GM23338 (cell line): Measurements from ENCODE around the gene LHX1. TPM values are rescaled to one million over a fixed set of nuclear protein-coding genes. Genes with fewer than 3 reads are reported as not detected.

Source experiments
- ATAC-seq: fragments of 200-7000 bp; cut with Tn5 transposase; 3 replicates; pipeline ENCODE4 v1.9.1; 2020
- DNase-seq: peaks from one replicate; pipeline ENCODE4 v3.0.0-alpha.2; 2015; ENCODE audit warnings: low spot score
- H2AFZ ChIP-seq: fragments of 200-600 bp; sonication (generic); 2 replicates; pipeline ENCODE4 v1.8.0; 2016; ENCODE audit warnings: antibody characterized with exemption, mild to moderate bottlenecking, moderate library complexity
- H3F3A ChIP-seq: fragments of 200-600 bp; sonication (generic); replicated peaks from 2 replicates; pipeline ENCODE4 v1.8.0; 2017; ENCODE audit warnings: antibody characterized with exemption, mixed run types, low read depth
- H3K27ac ChIP-seq: fragments of 200-600 bp; sonication (generic); 2 replicates; pipeline ENCODE4 v1.6.1; 2016; ENCODE audit warnings: low read depth
- H3K27me3 ChIP-seq: fragments of 200-600 bp; sonication (generic); 2 replicates; pipeline ENCODE4 v1.8.0; 2016; ENCODE audit warnings: mild to moderate bottlenecking, mixed run types, moderate library complexity; ENCODE audit not compliant: insufficient read depth
- H3K36me3 ChIP-seq: fragments of 200-600 bp; sonication (generic); 2 replicates; pipeline ENCODE4 v1.8.0; 2016; ENCODE audit warnings: mild to moderate bottlenecking; ENCODE audit not compliant: insufficient read depth
- H3K4me1 ChIP-seq: fragments of 200-600 bp; sonication (generic); 2 replicates; pipeline ENCODE4 v1.8.0; 2016; ENCODE audit warnings: mild to moderate bottlenecking, moderate library complexity; ENCODE audit not compliant: insufficient read depth
- H3K4me2 ChIP-seq: fragments of 200-600 bp; sonication (generic); 2 replicates; pipeline ENCODE4 v1.7.1; 2017; ENCODE audit warnings: mixed run types
- H3K4me3 ChIP-seq: fragments of 200-600 bp; sonication (generic); 2 replicates; pipeline ENCODE4 v1.6.1; 2016; ENCODE audit warnings: mixed run types
- H3K79me2 ChIP-seq: fragments of 200-600 bp; sonication (generic); replicated peaks from 2 replicates; pipeline ENCODE4 v1.8.0; 2017; ENCODE audit warnings: mild to moderate bottlenecking; ENCODE audit not compliant: insufficient read depth
- H3K9me2 ChIP-seq: fragments of 200-600 bp; sonication (generic); 2 replicates; pipeline ENCODE4 v1.8.0; 2017; ENCODE audit not compliant: insufficient read depth
- H4K20me1 ChIP-seq: fragments of 200-600 bp; sonication (generic); replicated peaks from 2 replicates; pipeline ENCODE4 v1.8.0; 2017; ENCODE audit warnings: mild to moderate bottlenecking; ENCODE audit not compliant: insufficient read depth
- H3K27ac Mint-ChIP-seq: 2 replicates; pipeline ENCODE4 v1.8.0; 2020; ENCODE audit warnings: inconsistent platforms, mild to moderate bottlenecking, moderate library complexity, mixed read lengths
- H3K27me3 Mint-ChIP-seq: 3 replicates; pipeline ENCODE4 v1.8.0; 2022; ENCODE audit warnings: low read depth, mild to moderate bottlenecking, moderate library complexity, mixed read lengths, inconsistent platforms; ENCODE audit not compliant: insufficient read depth, poor library complexity
- H3K36me3 Mint-ChIP-seq: 3 replicates; pipeline ENCODE4 v1.8.0; 2021; ENCODE audit warnings: low read depth, mild to moderate bottlenecking, inconsistent platforms, moderate library complexity, mixed read lengths
- H3K4me1 Mint-ChIP-seq: 3 replicates; pipeline ENCODE4 v1.8.0; 2020; ENCODE audit warnings: mild to moderate bottlenecking, inconsistent platforms, mixed read lengths
- H3K4me3 Mint-ChIP-seq: 3 replicates; pipeline ENCODE4 v1.8.0; 2021; ENCODE audit warnings: moderate library complexity, mild to moderate bottlenecking, inconsistent platforms, mixed read lengths
- H3K9me3 Mint-ChIP-seq: 3 replicates; pipeline ENCODE4 v1.8.0; 2020; ENCODE audit warnings: moderate library complexity, mild to moderate bottlenecking, inconsistent platforms, mixed read lengths
- ETS1 ChIP-seq: IDR thresholded peaks from 2 replicates; pipeline ENCODE4 v1.6.1; 2016; ENCODE audit warnings: antibody characterized with exemption
- EZH2 ChIP-seq: fragments of 200-600 bp; sonication (generic); IDR thresholded peaks from one replicate; pipeline ENCODE4 v1.8.0; 2017; ENCODE audit warnings: antibody characterized with exemption, mild to moderate bottlenecking, low read depth; ENCODE audit not compliant: unreplicated experiment
- JUNB ChIP-seq: IDR thresholded peaks from one replicate; pipeline ENCODE4 v1.6.1; 2016; ENCODE audit warnings: antibody characterized with exemption; ENCODE audit not compliant: unreplicated experiment
- NANOG ChIP-seq: IDR thresholded peaks from 2 replicates; pipeline ENCODE4 v1.6.1; 2016; ENCODE audit warnings: antibody characterized with exemption, borderline replicate concordance
- POLR2AphosphoS5 ChIP-seq: IDR thresholded peaks from 2 replicates; pipeline ENCODE4 v1.6.1; 2016; ENCODE audit warnings: antibody characterized with exemption, low read depth
- ZNF114 ChIP-seq: fragments of 250-450 bp; sonication (Bioruptor Pico); IDR thresholded peaks from 2 replicates; pipeline ENCODE4 v1.5.0; 2020; ENCODE audit warnings: mild to moderate bottlenecking, moderate library complexity
- ZNF331 ChIP-seq: fragments of 250-450 bp; sonication (Bioruptor Pico); IDR thresholded peaks from 2 replicates; pipeline ENCODE4 v1.5.0; 2020; ENCODE audit warnings: low read depth, mild to moderate bottlenecking, moderate library complexity
- polyA plus RNA-seq: library from polyadenylated mRNA; unstranded; fragments of >200 nt; fragmentation: Nextera tagmentation; extraction: Ambion mirVana; gene quantifications from 2 replicates; pipeline ENCODE4 v1.2.1, GENCODE V29; 2016
- total RNA-seq: library from RNA; depleted of rRNA; stranded (reverse); fragments of >200 nt; shearing (Covaris generic); gene quantifications from 2 replicates; pipeline ENCODE4 v1.2.3, GENCODE V29; 2014
- TF ChIP-seq, protein P1 (sequence below): fragments of 250-450 bp; sonication (Bioruptor Pico); IDR thresholded peaks from 2 replicates; pipeline ENCODE4 v1.5.0; 2020; ENCODE audit warnings: mild to moderate bottlenecking, moderate library complexity

The LHX1 gene
- total and polyA plus RNA-seq, 2 experiments from 2014 or later, result 0.52 to 0.74 TPM

DNA sequence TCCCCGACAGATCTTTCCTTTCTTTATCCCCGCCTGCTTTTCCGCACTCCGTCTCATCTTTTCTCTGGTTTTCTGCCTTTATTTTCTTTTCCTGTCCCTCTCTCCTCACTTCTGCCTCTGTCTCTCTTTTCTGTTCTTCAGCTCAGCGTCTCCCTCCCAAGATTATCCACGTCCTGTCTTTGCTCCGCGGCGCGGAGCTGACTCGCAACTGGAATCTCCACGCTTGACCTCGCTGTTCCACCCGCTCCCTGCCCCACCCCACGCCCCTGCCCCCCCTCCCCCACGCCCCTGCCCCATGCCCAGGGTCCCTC lies 4.9 kb upstream of the LHX1 start:
- Mint-ChIP-seq H3K36me3 (no peaks in the 10 kb centered on the region), H3K9me3 (peaks cover 3% of the 10 kb centered on the region; the same call in 1 of the 3 replicates), H3K27ac (no peak overlapping the region), H3K4me1 (peaks cover 75% of the 10 kb centered on the region), H3K4me3 (peak overlapping the region; percentile 59), H3K27me3 (peaks cover 93% of the 10 kb centered on the region)
- no peak for DNase-seq
- Histone ChIP-seq H2AFZ (no peak overlapping the region), H4K20me1 (peaks cover 5% of the 10 kb centered on the region), H3K4me3 (peak overlapping the region; percentile 45), H3K4me1 (peaks cover 77% of the 10 kb centered on the region), H3K4me2 (peak overlapping the region; percentile 74), H3F3A (peaks cover 35% of the 10 kb centered on the region), H3K79me2 (no peaks in the 10 kb centered on the region), H3K27me3 (peaks cover 100% of the 10 kb centered on the region), H3K27ac (no peak overlapping the region), H3K36me3 (no peaks in the 10 kb centered on the region), H3K9me2 (no peaks in the 10 kb centered on the region)
- TF ChIP-seq, protein P1, sequence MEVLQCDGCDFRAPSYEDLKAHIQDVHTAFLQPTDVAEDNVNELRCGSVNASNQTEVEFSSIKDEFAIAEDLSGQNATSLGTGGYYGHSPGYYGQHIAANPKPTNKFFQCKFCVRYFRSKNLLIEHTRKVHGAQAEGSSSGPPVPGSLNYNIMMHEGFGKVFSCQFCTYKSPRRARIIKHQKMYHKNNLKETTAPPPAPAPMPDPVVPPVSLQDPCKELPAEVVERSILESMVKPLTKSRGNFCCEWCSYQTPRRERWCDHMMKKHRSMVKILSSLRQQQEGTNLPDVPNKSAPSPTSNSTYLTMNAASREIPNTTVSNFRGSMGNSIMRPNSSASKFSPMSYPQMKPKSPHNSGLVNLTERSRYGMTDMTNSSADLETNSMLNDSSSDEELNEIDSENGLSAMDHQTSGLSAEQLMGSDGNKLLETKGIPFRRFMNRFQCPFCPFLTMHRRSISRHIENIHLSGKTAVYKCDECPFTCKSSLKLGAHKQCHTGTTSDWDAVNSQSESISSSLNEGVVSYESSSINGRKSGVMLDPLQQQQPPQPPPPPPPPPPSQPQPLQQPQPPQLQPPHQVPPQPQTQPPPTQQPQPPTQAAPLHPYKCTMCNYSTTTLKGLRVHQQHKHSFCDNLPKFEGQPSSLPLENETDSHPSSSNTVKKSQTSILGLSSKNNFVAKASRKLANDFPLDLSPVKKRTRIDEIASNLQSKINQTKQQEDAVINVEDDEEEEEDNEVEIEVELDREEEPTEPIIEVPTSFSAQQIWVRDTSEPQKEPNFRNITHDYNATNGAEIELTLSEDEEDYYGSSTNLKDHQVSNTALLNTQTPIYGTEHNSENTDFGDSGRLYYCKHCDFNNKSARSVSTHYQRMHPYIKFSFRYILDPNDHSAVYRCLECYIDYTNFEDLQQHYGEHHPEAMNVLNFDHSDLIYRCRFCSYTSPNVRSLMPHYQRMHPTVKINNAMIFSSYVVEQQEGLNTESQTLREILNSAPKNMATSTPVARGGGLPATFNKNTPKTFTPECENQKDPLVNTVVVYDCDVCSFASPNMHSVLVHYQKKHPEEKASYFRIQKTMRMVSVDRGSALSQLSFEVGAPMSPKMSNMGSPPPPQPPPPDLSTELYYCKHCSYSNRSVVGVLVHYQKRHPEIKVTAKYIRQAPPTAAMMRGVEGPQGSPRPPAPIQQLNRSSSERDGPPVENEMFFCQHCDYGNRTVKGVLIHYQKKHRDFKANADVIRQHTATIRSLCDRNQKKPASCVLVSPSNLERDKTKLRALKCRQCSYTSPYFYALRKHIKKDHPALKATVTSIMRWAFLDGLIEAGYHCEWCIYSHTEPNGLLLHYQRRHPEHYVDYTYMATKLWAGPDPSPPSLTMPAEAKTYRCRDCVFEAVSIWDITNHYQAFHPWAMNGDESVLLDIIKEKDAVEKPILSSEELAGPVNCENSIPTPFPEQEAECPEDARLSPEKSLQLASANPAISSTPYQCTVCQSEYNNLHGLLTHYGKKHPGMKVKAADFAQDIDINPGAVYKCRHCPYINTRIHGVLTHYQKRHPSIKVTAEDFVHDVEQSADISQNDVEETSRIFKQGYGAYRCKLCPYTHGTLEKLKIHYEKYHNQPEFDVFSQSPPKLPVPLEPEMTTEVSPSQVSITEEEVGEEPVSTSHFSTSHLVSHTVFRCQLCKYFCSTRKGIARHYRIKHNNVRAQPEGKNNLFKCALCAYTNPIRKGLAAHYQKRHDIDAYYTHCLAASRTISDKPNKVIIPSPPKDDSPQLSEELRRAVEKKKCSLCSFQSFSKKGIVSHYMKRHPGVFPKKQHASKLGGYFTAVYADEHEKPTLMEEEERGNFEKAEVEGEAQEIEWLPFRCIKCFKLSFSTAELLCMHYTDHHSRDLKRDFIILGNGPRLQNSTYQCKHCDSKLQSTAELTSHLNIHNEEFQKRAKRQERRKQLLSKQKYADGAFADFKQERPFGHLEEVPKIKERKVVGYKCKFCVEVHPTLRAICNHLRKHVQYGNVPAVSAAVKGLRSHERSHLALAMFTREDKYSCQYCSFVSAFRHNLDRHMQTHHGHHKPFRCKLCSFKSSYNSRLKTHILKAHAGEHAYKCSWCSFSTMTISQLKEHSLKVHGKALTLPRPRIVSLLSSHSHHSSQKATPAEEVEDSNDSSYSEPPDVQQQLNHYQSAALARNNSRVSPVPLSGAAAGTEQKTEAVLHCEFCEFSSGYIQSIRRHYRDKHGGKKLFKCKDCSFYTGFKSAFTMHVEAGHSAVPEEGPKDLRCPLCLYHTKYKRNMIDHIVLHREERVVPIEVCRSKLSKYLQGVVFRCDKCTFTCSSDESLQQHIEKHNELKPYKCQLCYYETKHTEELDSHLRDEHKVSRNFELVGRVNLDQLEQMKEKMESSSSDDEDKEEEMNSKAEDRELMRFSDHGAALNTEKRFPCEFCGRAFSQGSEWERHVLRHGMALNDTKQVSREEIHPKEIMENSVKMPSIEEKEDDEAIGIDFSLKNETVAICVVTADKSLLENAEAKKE (CRISPR knock-in tag), result no peak
- TF ChIP-seq ZNF114 (no peak), EZH2 (no peak), NANOG (no peak), ETS1 (no peak), ZNF331 (CRISPR knock-in tag) (no peak), POLR2AphosphoS5 (no peak), JUNB (no peak)
- no peak for ATAC-seq
